ENCODE measurements around the gene FMN2. TPM values are rescaled to one million over a fixed set of nuclear protein-coding genes. Genes with fewer than 3 reads are reported as not detected.

Gene FMN2
- total RNA-seq, 1 experiment from 2014 or later, result 0.59 TPM

DNA sequence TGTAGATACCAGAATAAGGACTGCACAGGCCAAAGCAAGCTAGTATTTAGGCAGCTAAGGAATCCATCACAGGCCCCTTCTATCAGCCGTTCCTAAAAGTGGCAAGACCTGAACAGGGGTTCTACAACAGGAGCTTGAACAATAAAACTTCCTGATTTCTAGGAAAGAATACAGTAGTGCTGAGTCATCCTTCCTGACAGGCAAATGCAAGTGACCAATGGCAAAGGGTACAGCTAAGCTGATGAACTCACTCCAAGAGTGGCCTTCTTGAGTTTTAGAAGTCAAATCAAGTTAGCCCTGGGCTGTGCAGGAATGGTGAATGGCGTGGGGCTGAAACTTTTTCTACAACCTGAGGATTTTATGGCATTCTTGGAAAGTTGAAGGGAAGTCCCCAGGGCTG is 407.3 kb downstream of the FMN2 start:
- H3K27me3 ChIP-seq (ENCODE audit: insufficient read depth, low read length), result no peaks in the 10 kb centered on the region; the same call in 1 of the 2 replicates
- no peak overlapping the region for H2BK20ac ChIP-seq (ENCODE audit: low read depth, low read length, poor library complexity, severe bottlenecking)
- no peak overlapping the region; a peak in 1 of 7 replicates for H3K27ac Mint-ChIP-seq
- peaks cover 0 to 4% of the 10 kb centered on the region in 2 experiments; a peak in 1 of 4 replicates for H3K4me1 Mint-ChIP-seq
- no CpG with 5 or more reads among the region's 2 CpGs for WGBS (ENCODE audit: extremely low coverage, insufficient read length, low lambda C conversion rate)
- H3K23ac ChIP-seq (ENCODE audit: insufficient read length, low read depth, low read length), result no peak overlapping the region
- no peak overlapping the region for H3K9ac ChIP-seq (ENCODE audit: extremely low read depth, insufficient read length, low read length)
- no peak overlapping the region for H3K27ac ChIP-seq (ENCODE audit: insufficient read length, low read depth, low read length)
- H4K5ac ChIP-seq (ENCODE audit: insufficient read length, low read depth, low read length), result no peak overlapping the region
- H2AK5ac ChIP-seq (ENCODE audit: insufficient read length, low read length), result no peak overlapping the region
- H3K79me1 ChIP-seq (ENCODE audit: insufficient read depth, low read depth, low read length, poor library complexity, severe bottlenecking), result no peaks in the 10 kb centered on the region
- no peaks in the 10 kb centered on the region for H3K9me3 ChIP-seq (ENCODE audit: control insufficient read depth, low read depth, low read length)
- no peak overlapping the region for H4K91ac ChIP-seq (ENCODE audit: insufficient read length, low read depth, low read length)
- no peaks in the 10 kb centered on the region for H3K9me3 Mint-ChIP-seq
- H3K79me2 ChIP-seq (ENCODE audit: insufficient read depth, low read length), result no peaks in the 10 kb centered on the region
- no peak overlapping the region for H3K18ac ChIP-seq (ENCODE audit: insufficient read length, low read depth, low read length)
- no peak overlapping the region for H3T11ph ChIP-seq (ENCODE audit: low read length)
- H3K4ac ChIP-seq (ENCODE audit: low read depth, low read length), result no peak overlapping the region
- no peaks in the 10 kb centered on the region for H3K23me2 ChIP-seq (ENCODE audit: insufficient read length, low read depth, low read length, poor library complexity, severe bottlenecking)
- no peak overlapping the region for H2BK12ac ChIP-seq (ENCODE audit: insufficient read length, low read depth, low read length)
- H3K4me3 Mint-ChIP-seq, result no peak overlapping the region
- no peaks in the 10 kb centered on the region for H3K36me3 Mint-ChIP-seq (ENCODE audit: insufficient read depth in 1 of 3, low read depth in 3 of 3)
- no peak overlapping the region for H2BK15ac ChIP-seq (ENCODE audit: low read depth, low read length)
- no peak overlapping the region for H2BK5ac ChIP-seq (ENCODE audit: insufficient read length, low read length)
- TF ChIP-seq, protein P1, sequence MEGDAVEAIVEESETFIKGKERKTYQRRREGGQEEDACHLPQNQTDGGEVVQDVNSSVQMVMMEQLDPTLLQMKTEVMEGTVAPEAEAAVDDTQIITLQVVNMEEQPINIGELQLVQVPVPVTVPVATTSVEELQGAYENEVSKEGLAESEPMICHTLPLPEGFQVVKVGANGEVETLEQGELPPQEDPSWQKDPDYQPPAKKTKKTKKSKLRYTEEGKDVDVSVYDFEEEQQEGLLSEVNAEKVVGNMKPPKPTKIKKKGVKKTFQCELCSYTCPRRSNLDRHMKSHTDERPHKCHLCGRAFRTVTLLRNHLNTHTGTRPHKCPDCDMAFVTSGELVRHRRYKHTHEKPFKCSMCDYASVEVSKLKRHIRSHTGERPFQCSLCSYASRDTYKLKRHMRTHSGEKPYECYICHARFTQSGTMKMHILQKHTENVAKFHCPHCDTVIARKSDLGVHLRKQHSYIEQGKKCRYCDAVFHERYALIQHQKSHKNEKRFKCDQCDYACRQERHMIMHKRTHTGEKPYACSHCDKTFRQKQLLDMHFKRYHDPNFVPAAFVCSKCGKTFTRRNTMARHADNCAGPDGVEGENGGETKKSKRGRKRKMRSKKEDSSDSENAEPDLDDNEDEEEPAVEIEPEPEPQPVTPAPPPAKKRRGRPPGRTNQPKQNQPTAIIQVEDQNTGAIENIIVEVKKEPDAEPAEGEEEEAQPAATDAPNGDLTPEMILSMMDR (conservative IDR thresholded peaks at IDR 0.05), result no peak
- no peaks in the 10 kb centered on the region for H4K20me1 ChIP-seq (ENCODE audit: control insufficient read depth, insufficient read depth, insufficient read length)
- no peak overlapping the region for H4K8ac ChIP-seq (replicated peaks; ENCODE audit: insufficient read length, low read depth, low read length)
- no peak for DNase-seq
- H3K14ac ChIP-seq (ENCODE audit: insufficient read depth, low read length), result no peak overlapping the region
- H2BK120ac ChIP-seq (ENCODE audit: low read depth, low read length, poor library complexity, severe bottlenecking), result no peak overlapping the region
- H3K27me3 Mint-ChIP-seq (ENCODE audit: low read depth), result peaks cover 3% of the 10 kb centered on the region; the same call in 1 of the 2 replicates
- H2AFZ ChIP-seq (ENCODE audit: low read length), result no peak overlapping the region
- no peak overlapping the region for H3K4me2 ChIP-seq (ENCODE audit: insufficient read depth, insufficient read length, low read length)
- 0 out of 2 replicates have a peak, but pooled peaks cover 5% of the 10 kb centered on the region for H3K4me1 ChIP-seq (ENCODE audit: insufficient read depth, low read length)
- H3K56ac ChIP-seq (ENCODE audit: insufficient read length, low read depth, low read length), result no peak overlapping the region
